Keratinocyte (primary cell): Measurements from ENCODE around the gene PLAAT2. TPM values are rescaled to one million over a fixed set of nuclear protein-coding genes. Genes with fewer than 3 reads are reported as not detected.

ENCODE experiments used
- DNase-seq: peaks from one replicate; pipeline ENCODE4 v3.0.0-alpha.2; 2011; ENCODE audit warnings: low read depth, missing footprints, low spot score
- FAIRE-seq: peaks from 2 replicates; lab custom pipeline; 2011; peaks lifted over from hg19 to GRCh38; lab: Jason Lieb, UNC
- H2AFZ ChIP-seq: 2 replicates; pipeline ENCODE4 v1.6.0; 2012; ENCODE audit warnings: low read length, control low read depth, inconsistent platforms; ENCODE audit not compliant: control insufficient read depth
- H3K27ac ChIP-seq: 2 replicates; pipeline ENCODE4 v1.5.1; 2011; ENCODE audit warnings: low read length; ENCODE audit not compliant: control insufficient read depth, insufficient read depth
- H3K27me3 ChIP-seq: 3 replicates; pipeline ENCODE4 v1.6.0; 2011; ENCODE audit warnings: low read length; ENCODE audit not compliant: control insufficient read depth, insufficient read depth; ENCODE audit errors: extremely low read depth
- H3K36me3 ChIP-seq, 2 experiments: 2 replicates in 1 of 2; 3 replicates in 1 of 2; pipeline ENCODE4 v1.5.1; 2011; ENCODE audit warnings: low read length in 2 of 2, mild to moderate bottlenecking in 1 of 2; ENCODE audit not compliant: control insufficient read depth in 2 of 2, insufficient read depth in 2 of 2; ENCODE audit errors: extremely low read depth in 1 of 2
- H3K4me1 ChIP-seq: 3 replicates; pipeline ENCODE4 v1.5.1; 2011; ENCODE audit warnings: low read length; ENCODE audit not compliant: control insufficient read depth, insufficient read depth; ENCODE audit errors: extremely low read depth
- H3K4me2 ChIP-seq: 3 replicates; pipeline ENCODE4 v1.6.0; 2011; ENCODE audit warnings: low read depth, low read length; ENCODE audit not compliant: control insufficient read depth, insufficient read depth; ENCODE audit errors: extremely low read depth
- H3K4me3 ChIP-seq, 3 experiments: fragments of 200-600 bp in 1 of 3; sonication (generic) in 1 of 3; 2 replicates in 2 of 3; 3 replicates in 1 of 3; pipeline ENCODE4 v1.5.1; 2011 to 2016; ENCODE audit warnings: low read length in 3 of 3, mild to moderate bottlenecking in 3 of 3, control low read depth in 2 of 3, inconsistent platforms in 1 of 3, low read depth in 1 of 3, mixed read lengths in 1 of 3, mixed run types in 1 of 3, moderate library complexity in 1 of 3; ENCODE audit not compliant: control insufficient read depth in 2 of 3, insufficient read depth in 2 of 3; ENCODE audit errors: extremely low read depth in 1 of 3
- H3K79me2 ChIP-seq: 2 replicates; pipeline ENCODE4 v1.6.0; 2012; ENCODE audit warnings: low read length; ENCODE audit not compliant: control insufficient read depth, insufficient read depth
- H3K9ac ChIP-seq: 3 replicates; pipeline ENCODE4 v1.6.0; 2011; ENCODE audit warnings: low read length; ENCODE audit not compliant: control insufficient read depth, insufficient read depth; ENCODE audit errors: extremely low read depth
- H3K9me1 ChIP-seq: 3 replicates; pipeline ENCODE4 v1.6.0; 2011; ENCODE audit warnings: low read length; ENCODE audit not compliant: control insufficient read depth, insufficient read depth; ENCODE audit errors: extremely low read depth
- H3K9me3 ChIP-seq: 2 replicates; pipeline ENCODE4 v1.5.1; 2012; ENCODE audit warnings: low read depth, low read length; ENCODE audit not compliant: control insufficient read depth
- H4K20me1 ChIP-seq: 3 replicates; pipeline ENCODE4 v1.6.0; 2011; ENCODE audit warnings: low read length; ENCODE audit not compliant: control insufficient read depth, insufficient read depth; ENCODE audit errors: extremely low read depth
- CTCF ChIP-seq, 3 experiments: IDR thresholded peaks in 1 of 3; conservative IDR thresholded peaks in 1 of 3; optimal IDR thresholded peaks in 1 of 3; 2 replicates in 2 of 3; 3 replicates in 1 of 3; pipeline versions ENCODE3 to v1.5.1; 2011; ENCODE audit warnings: low read length in 3 of 3, mild to moderate bottlenecking in 3 of 3, moderate library complexity in 2 of 3, control low read depth in 1 of 3, inconsistent platforms in 1 of 3; ENCODE audit not compliant: insufficient read depth in 2 of 3; ENCODE audit errors: extremely low read depth in 1 of 3
- EZH2 ChIP-seq: IDR thresholded peaks from one replicate; pipeline ENCODE4 v1.6.1; 2012; ENCODE audit warnings: inconsistent platforms, mild to moderate bottlenecking, low read length, moderate library complexity
- dilution Hi-C: fragments of 300-500 bp; cut with MboI; formaldehyde crosslinking; loops from one replicate; pipeline ENCODE4 v1.7.0; 2020; ENCODE audit warnings: low sequenced_read_pairs; ENCODE audit not compliant: extremely low pct_ligation_motif_present
- polyA plus RNA-seq, 5 experiments: library from polyadenylated mRNA; depleted of rRNA in 3 of 5; stranded (reverse) in 3 of 5; stranded (forward) in 1 of 5; unstranded in 1 of 5; fragments of >200 nt; gene quantifications; 1 replicate in 1 of 5; 2 replicates in 3 of 5; 3 replicates in 1 of 5; pipeline versions ENCODE4 v1.2.1 to v1.2.3, GENCODE V29; 2011 to 2012; ENCODE audit warnings: missing spikeins in 2 of 5, low read depth in 1 of 5, low replicate concordance in 1 of 5

Gene PLAAT2
- polyA plus RNA-seq, 1 donor (not counting 4 experiments of a cell fraction or from before 2014, with no cell fraction given): 0.29 TPM

- dilution Hi-C loops: no loop called here
- no peaks in the 10 kb centered on the region for H3K9me3 ChIP-seq
- no peaks in the 10 kb centered on the region for H3K36me3 ChIP-seq
- H3K27me3 ChIP-seq: no peaks in the 10 kb centered on the region
- DNase-seq (peak; percentile 95), FAIRE-seq (peak; percentile 70)
- H3K4me1 ChIP-seq: peaks cover 37% of the 10 kb centered on the region
- peak overlapping the region in 2 of 3 experiments; percentile 24 to 32 for H3K4me3 ChIP-seq
- H3K27ac ChIP-seq: peak overlapping the region; percentile 99
- TF ChIP-seq CTCF (optimal IDR thresholded peaks at IDR 0.05 in 1 of 3, IDR thresholded peaks at IDR 0.05 in 1 of 3, conservative IDR thresholded peaks at IDR 0.05 in 1 of 3; ENCODE audit: extremely low read depth in 1 of 3, insufficient read depth in 2 of 3, low read length in 3 of 3) (no peak), EZH2 (no peak)
- H3K9ac ChIP-seq: peak overlapping the region; percentile 74
- H3K9me1 ChIP-seq: no peaks in the 10 kb centered on the region
- H3K4me2 ChIP-seq: peak overlapping the region; percentile 92
- H3K79me2 ChIP-seq: no peaks in the 10 kb centered on the region
- no peaks in the 10 kb centered on the region for H4K20me1 ChIP-seq
- peak overlapping the region; percentile 71 for H2AFZ ChIP-seq
Observed at GRCh38 chr11:63567044-63567840, 4.1 kb upstream of the PLAAT2 start.

GRCh38 chr11:63564784-63565350, 1.7 kb upstream of the PLAAT2 start:
- peak overlapping the region; percentile 99 for H3K27ac ChIP-seq
- H3K4me1 ChIP-seq: peaks cover 48% of the 10 kb centered on the region
- H2AFZ ChIP-seq: peak overlapping the region; percentile 61

More at GRCh38 chr11:63564784-63565350, 1.7 kb upstream of the PLAAT2 start:
- Histone ChIP-seq H3K9me1 (no peaks in the 10 kb centered on the region), H3K4me2 (peak overlapping the region; percentile 66), H3K4me3 (no peak overlapping the region), H4K20me1 (no peaks in the 10 kb centered on the region), H3K27me3 (no peaks in the 10 kb centered on the region), H3K79me2 (no peaks in the 10 kb centered on the region), H3K9me3 (no peaks in the 10 kb centered on the region), H3K36me3 (no peaks in the 10 kb centered on the region), H3K9ac (peak overlapping the region; percentile 40)
- no peak for TF ChIP-seq EZH2
- DNase-seq: peak; percentile 53
- dilution Hi-C loops: no loop called here
- FAIRE-seq: peak; percentile 32
